22Rv1 (cell line): Measurements from ENCODE around the gene UPP1.

Experiments
- CTCF ChIP-seq: fragments of 450-650 bp; IDR thresholded peaks from 2 replicates; pipeline ENCODE4 v1.5.1; 2017; ENCODE audit warnings: mild to moderate bottlenecking
- ZFX ChIP-seq: fragments of 450-650 bp; IDR thresholded peaks from 2 replicates; pipeline ENCODE4 v1.6.1; 2017; ENCODE audit warnings: antibody characterized with exemption, borderline replicate concordance

DNA sequence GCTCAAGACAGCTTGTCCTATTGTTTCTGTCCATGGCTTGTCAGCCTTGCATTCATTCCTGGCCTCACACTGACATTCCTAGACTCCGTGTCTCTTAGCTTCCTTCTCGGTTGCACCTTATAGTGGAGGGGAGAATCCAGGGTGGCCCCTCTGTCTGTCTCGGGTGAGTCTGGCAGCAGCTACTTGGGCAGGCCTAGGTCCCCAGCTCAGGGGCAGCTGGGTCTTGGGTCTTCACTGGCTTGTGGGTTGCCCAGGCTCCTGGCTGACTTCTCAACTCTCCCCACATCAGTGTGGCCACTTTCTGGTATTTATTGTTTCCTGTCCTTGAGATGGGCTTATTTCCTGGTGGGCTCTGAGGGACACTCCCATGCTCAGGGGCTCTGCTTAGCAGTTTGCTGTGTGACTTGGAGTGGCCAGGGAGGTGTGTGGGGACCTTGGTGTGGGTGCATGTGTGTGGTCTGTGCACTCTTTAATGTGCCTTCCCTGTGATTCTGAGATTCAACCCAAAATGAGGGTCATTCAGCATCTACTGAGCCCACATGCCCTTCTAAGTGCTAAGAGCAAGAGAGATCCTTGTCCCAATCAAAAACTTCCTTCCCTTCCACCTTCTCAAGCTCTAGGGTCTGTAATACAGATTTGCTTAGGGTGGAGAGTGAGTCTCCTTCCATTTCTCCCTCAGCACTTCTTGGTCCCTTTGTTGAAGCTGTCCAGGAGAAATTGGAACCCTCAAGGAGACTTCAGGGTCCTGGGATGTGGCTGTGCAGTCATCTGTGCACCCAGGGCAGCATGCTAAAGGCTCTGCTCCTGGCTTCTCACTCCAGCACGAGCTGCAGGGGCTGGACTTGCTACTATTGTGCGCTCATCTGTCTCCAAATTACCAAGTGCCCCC is 20.1 kb downstream of the UPP1 start:
- TF ChIP-seq CTCF (no peak), ZFX (no peak)
